DOHH2 (cell line): ENCODE results near the gene KRTAP3-1.

Experiments used
- EZH2phosphoT487 ChIP-seq: fragments of 200-600 bp; sonication (generic); IDR thresholded peaks from 2 replicates; pipeline ENCODE4 v1.6.1; 2017; ENCODE audit warnings: borderline replicate concordance, mild to moderate bottlenecking, antibody characterized with exemption, low read length, moderate library complexity, mixed read lengths
- TF ChIP-seq, protein P1 (sequence below): fragments of 200-600 bp; sonication (generic); IDR thresholded peaks from one replicate; pipeline ENCODE4 v1.5.1; 2014; ENCODE audit warnings: antibody characterized with exemption, mild to moderate bottlenecking, low read depth, low read length; ENCODE audit not compliant: poor library complexity, severe bottlenecking

GRCh38 chr17:40996829-40997228, 12.1 kb downstream of the KRTAP3-1 start:
- TF ChIP-seq, protein P1, sequence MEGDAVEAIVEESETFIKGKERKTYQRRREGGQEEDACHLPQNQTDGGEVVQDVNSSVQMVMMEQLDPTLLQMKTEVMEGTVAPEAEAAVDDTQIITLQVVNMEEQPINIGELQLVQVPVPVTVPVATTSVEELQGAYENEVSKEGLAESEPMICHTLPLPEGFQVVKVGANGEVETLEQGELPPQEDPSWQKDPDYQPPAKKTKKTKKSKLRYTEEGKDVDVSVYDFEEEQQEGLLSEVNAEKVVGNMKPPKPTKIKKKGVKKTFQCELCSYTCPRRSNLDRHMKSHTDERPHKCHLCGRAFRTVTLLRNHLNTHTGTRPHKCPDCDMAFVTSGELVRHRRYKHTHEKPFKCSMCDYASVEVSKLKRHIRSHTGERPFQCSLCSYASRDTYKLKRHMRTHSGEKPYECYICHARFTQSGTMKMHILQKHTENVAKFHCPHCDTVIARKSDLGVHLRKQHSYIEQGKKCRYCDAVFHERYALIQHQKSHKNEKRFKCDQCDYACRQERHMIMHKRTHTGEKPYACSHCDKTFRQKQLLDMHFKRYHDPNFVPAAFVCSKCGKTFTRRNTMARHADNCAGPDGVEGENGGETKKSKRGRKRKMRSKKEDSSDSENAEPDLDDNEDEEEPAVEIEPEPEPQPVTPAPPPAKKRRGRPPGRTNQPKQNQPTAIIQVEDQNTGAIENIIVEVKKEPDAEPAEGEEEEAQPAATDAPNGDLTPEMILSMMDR = no peak
- TF ChIP-seq EZH2phosphoT487 = no peak
